DND-41 (cell line): ENCODE data around the gene PPP1R17.

Source experiments
- EZH2 ChIP-seq: IDR thresholded peaks from 3 replicates; pipeline ENCODE4 v1.6.1; 2012; ENCODE audit warnings: borderline replicate concordance, low read depth, mild to moderate bottlenecking, moderate library complexity, low read length, inconsistent platforms; ENCODE audit not compliant: severe bottlenecking
- TF ChIP-seq, protein P1 (sequence below): IDR thresholded peaks from 2 replicates; pipeline ENCODE4 v1.5.1; 2012; ENCODE audit warnings: borderline replicate concordance, low read length, moderate library complexity, mild to moderate bottlenecking; ENCODE audit not compliant: poor library complexity, severe bottlenecking; ENCODE audit errors: extremely low read depth

DNA sequence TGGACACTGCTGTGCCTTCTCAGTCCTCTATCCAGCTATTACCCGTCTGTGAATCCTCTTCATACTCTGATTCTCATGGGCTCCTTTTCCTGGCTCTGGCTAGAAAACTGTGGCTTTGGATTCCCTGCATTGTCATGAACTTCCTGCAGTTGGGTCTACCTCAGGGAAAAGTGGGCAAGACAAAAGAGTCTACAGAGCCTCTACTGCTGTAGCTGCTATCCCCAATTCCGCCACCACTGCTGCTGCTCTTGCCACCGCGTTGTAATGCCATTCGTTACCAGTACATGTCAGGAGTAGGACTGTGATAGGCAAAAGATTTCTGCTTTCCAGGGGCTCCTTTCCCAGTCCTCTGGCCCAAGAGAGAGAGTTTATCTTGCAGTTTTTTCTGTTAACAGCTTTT is 23.9 kb upstream of the PPP1R17 start:
- TF ChIP-seq, protein P1, sequence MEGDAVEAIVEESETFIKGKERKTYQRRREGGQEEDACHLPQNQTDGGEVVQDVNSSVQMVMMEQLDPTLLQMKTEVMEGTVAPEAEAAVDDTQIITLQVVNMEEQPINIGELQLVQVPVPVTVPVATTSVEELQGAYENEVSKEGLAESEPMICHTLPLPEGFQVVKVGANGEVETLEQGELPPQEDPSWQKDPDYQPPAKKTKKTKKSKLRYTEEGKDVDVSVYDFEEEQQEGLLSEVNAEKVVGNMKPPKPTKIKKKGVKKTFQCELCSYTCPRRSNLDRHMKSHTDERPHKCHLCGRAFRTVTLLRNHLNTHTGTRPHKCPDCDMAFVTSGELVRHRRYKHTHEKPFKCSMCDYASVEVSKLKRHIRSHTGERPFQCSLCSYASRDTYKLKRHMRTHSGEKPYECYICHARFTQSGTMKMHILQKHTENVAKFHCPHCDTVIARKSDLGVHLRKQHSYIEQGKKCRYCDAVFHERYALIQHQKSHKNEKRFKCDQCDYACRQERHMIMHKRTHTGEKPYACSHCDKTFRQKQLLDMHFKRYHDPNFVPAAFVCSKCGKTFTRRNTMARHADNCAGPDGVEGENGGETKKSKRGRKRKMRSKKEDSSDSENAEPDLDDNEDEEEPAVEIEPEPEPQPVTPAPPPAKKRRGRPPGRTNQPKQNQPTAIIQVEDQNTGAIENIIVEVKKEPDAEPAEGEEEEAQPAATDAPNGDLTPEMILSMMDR = no peak
- TF ChIP-seq EZH2 = no peak
